Frontal cortex (tissue), 4 donors: ENCODE results near the gene ANKH. TPM values are rescaled to one million over a fixed set of nuclear protein-coding genes. Genes with fewer than 3 reads are reported as not detected.

Source experiments
- DNase-seq, 2 donors: peaks; one replicate each; pipeline ENCODE4 v3.0.0; 2012; ENCODE audit warnings: low spot score in 2 of 2
- FAIRE-seq: peaks from 2 replicates; lab custom pipeline; 2012; peaks lifted over from hg19 to GRCh38; lab: Jason Lieb, UNC
- small RNA-seq: library from RNA; depleted of rRNA; stranded (forward); fragments of <200 nt; gene quantifications from one replicate; pipeline ENCODE3, GENCODE V24; 2014
- total RNA-seq: library from RNA; depleted of rRNA; stranded (reverse); fragments of >200 nt; gene quantifications from one replicate; pipeline ENCODE4 v1.2.3, GENCODE V29; 2014
- donor health status: control.
- donor health status: control.
- donor health status: control.

Gene ANKH
- total RNA-seq, 1 donor from 2014 or later: 62.8 TPM

GRCh38 chr5:14662721-14663260 lies 208.8 kb downstream of the ANKH start:
- FAIRE-seq (no peak), DNase-seq (no peak)

DNA sequence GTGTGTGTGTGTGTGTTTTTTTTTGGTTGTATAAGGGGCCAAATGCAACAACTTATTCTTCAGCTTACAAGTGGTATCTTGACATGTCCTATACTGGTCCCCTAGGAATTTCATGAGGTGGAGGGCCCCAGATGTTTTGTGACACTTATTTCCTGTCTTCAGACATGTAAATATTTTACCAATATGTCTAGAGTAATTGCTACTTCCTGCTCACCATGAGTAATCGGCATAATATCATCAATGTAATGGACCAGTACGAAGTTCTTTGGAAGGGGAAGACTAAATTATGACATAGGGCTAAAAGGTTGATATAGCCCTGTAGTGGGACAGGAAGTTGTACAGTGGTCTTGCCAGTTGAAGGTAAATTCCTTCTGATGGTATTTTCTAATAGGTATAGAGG lies 210.7 kb downstream of the ANKH start:
- DNase-seq: no peak
- FAIRE-seq: no peak

GRCh38 chr5:14659821-14660607 lies 211.6 kb downstream of the ANKH start:
- DNase-seq: no peak
- FAIRE-seq: no peak

DNA sequence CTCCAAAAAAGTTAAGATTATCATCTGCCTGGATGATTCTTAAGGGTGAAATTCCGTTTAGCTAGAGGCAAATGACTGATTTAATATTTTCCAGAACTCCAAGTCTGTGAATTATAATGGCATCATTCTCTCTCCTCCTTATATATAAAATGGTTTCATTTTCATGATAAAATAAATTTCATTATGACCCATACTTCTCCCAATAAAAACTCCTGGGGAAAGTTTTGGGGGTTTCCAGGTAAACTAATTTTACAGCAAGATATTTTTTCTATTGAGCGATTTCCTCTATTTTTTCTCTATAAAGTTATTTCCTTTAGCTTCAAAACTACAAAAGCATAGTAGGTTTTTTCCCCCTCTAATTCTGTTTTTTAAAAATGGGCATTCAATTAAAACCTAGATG lies 214.7 kb downstream of the ANKH start:
- DNase-seq (no peak), FAIRE-seq (no peak)

DNA sequence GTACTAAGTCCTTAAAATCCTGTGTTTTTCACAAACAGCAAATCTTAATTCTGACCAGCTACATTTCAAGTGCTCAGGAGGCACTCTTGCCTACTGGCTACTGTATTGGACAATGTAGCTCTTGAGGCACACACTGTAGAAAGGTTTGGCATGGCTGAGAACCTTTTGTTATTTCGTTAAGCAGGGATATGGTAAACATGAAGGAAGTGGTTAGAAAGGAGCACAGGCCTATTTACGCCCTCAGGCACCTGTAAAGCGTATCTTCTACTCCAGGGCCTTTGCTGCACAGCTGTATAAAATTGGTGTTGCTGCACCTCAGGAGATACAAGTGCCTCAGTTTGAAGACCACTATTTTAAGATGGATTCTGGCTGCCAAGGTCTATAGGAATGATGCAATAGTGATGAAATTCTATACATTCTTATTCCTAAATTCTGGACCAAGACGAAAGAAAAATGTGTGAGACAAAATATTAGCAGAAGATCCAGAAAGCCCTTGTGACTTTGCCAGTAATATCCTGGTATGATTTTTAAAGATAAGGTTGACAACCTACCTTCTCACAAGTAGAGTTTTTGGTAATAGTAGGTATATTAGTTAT lies 216.3 kb downstream of the ANKH start:
- no peak for DNase-seq
- no peak for FAIRE-seq

Small RNAs within 50 kb of the gene (small RNA-seq; reads per million reads assigned to genes)
- gene HNRNPKP5 (not detected), gene MIR4637 (not detected)

Other genes with a start within 250 kb of the ANKH start
- gene OTULIN, start 207.1 kb downstream of the ANKH start, total RNA-seq: 11.4 TPM